ENCODE measurements around the gene TP53.

DNA sequence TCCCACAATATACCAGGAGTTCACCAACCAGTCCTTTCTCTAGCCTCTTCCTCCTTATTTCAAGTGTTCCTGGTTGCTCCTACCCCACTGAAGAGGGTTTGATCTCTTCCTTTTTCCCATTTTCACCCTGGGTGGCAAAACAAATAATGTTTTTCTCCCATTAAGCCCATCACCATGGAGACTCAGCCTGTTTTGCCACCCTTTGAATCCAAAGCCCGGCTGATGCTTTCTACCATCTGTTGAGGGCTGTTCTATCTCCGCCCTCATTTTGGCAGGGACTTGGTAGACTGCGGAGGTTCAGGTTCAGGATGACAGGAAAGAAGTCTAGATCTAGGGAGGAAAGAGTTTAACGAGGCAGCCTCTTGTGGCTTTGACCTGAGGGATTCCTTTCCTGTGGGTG, 32.8 kb upstream of the TP53 start:
- no peak for TF ChIP-seq TEAD4 (CRISPR knock-in tag; IDR thresholded peaks at IDR 0.05)
- TF ChIP-seq, protein P1, sequence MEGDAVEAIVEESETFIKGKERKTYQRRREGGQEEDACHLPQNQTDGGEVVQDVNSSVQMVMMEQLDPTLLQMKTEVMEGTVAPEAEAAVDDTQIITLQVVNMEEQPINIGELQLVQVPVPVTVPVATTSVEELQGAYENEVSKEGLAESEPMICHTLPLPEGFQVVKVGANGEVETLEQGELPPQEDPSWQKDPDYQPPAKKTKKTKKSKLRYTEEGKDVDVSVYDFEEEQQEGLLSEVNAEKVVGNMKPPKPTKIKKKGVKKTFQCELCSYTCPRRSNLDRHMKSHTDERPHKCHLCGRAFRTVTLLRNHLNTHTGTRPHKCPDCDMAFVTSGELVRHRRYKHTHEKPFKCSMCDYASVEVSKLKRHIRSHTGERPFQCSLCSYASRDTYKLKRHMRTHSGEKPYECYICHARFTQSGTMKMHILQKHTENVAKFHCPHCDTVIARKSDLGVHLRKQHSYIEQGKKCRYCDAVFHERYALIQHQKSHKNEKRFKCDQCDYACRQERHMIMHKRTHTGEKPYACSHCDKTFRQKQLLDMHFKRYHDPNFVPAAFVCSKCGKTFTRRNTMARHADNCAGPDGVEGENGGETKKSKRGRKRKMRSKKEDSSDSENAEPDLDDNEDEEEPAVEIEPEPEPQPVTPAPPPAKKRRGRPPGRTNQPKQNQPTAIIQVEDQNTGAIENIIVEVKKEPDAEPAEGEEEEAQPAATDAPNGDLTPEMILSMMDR (IDR thresholded peaks at IDR 0.05), result no peak
- TF ChIP-seq, protein P2, sequence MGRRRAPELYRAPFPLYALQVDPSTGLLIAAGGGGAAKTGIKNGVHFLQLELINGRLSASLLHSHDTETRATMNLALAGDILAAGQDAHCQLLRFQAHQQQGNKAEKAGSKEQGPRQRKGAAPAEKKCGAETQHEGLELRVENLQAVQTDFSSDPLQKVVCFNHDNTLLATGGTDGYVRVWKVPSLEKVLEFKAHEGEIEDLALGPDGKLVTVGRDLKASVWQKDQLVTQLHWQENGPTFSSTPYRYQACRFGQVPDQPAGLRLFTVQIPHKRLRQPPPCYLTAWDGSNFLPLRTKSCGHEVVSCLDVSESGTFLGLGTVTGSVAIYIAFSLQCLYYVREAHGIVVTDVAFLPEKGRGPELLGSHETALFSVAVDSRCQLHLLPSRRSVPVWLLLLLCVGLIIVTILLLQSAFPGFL (CRISPR knock-in tag; IDR thresholded peaks at IDR 0.05; ENCODE audit: borderline replicate concordance), result no peak
- no peak for TF ChIP-seq OVOL2 (CRISPR knock-in tag; IDR thresholded peaks at IDR 0.05; ENCODE audit: borderline replicate concordance)
- TF ChIP-seq NFE2L1 (CRISPR knock-in tag; IDR thresholded peaks at IDR 0.05), result no peak
- TF ChIP-seq TEAD1 (CRISPR knock-in tag; IDR thresholded peaks at IDR 0.05), result no peak

Measured in WTC11 (cell line).